OCI-LY3 (cell line): ENCODE measurements around the gene TPRG1.

Source experiments
- H2AFZ ChIP-seq: fragments of 200-600, 300-600 bp; shearing (Covaris generic); 2 replicates; pipeline ENCODE4 v1.6.0; 2014; ENCODE audit warnings: antibody characterized with exemption, low read depth, low read length
- H3K27ac ChIP-seq: fragments of 200-600, 300-600 bp; sonication (generic); 2 replicates; pipeline ENCODE4 v1.5.1; 2014; ENCODE audit warnings: mild to moderate bottlenecking, low read length, moderate library complexity, mixed read lengths
- H3K27me3 ChIP-seq: fragments of 200-600, 300-600 bp; sonication (generic); 2 replicates; pipeline ENCODE4 v1.6.1; 2014; ENCODE audit warnings: low read depth, low read length, mixed read lengths
- H3K36me3 ChIP-seq: fragments of 200-600, 300-600 bp; sonication (generic); replicated peaks from 2 replicates; pipeline ENCODE3; 2014; ENCODE audit warnings: low read depth, low read length, mixed read lengths
- H3K4me1 ChIP-seq: fragments of 300-600, 200-600 bp; sonication (generic); 2 replicates; pipeline ENCODE4 v1.6.1; 2014; ENCODE audit warnings: low read length, mixed read lengths
- H3K4me2 ChIP-seq: fragments of 200-600, 300-600 bp; sonication (generic); 2 replicates; pipeline ENCODE4 v1.6.1; 2014; ENCODE audit warnings: low read length, mixed read lengths
- H3K4me3 ChIP-seq: fragments of 300-600, 200-600 bp; sonication (generic); 2 replicates; pipeline ENCODE4 v1.5.1; 2014; ENCODE audit warnings: antibody characterized with exemption, mild to moderate bottlenecking, low read length, moderate library complexity
- H3K79me2 ChIP-seq: fragments of 300-600, 200-600 bp; shearing (Covaris generic); 2 replicates; pipeline ENCODE4 v1.6.1; 2014; ENCODE audit warnings: mild to moderate bottlenecking, low read length, mixed read lengths
- H3K9ac ChIP-seq: fragments of 300-600, 200-600 bp; shearing (Covaris generic); 2 replicates; pipeline ENCODE4 v1.6.0; 2014; ENCODE audit warnings: mild to moderate bottlenecking, low read length, moderate library complexity
- H3K9me3 ChIP-seq: fragments of 200-600, 300-600 bp; shearing (Covaris generic); 2 replicates; pipeline ENCODE4 v1.6.1; 2014; ENCODE audit warnings: low read length, mixed read lengths; ENCODE audit not compliant: insufficient read depth
- H4K20me1 ChIP-seq: fragments of 200-600, 300-600 bp; sonication (generic); 2 replicates; pipeline ENCODE4 v1.6.1; 2016; ENCODE audit warnings: low read length, mixed read lengths; ENCODE audit not compliant: insufficient read depth
- CTCF ChIP-seq: fragments of 200-600, 300-600 bp; sonication (generic); IDR thresholded peaks from 2 replicates; pipeline ENCODE4 v1.5.1; 2014; ENCODE audit warnings: antibody characterized with exemption, low read length, low read depth
- EZH2phosphoT487 ChIP-seq: fragments of 200-600 bp; shearing (Covaris generic); IDR thresholded peaks from 2 replicates; pipeline ENCODE4 v1.6.1; 2018; ENCODE audit warnings: antibody characterized with exemption, mixed run types, low read depth

Gene TPRG1

GRCh38 chr3:189169728-189170127 lies 2.0 kb upstream of the TPRG1 start:
- no peak overlapping the region for H3K4me2 ChIP-seq
- no peaks in the 10 kb centered on the region for H3K4me1 ChIP-seq
- no peaks in the 10 kb centered on the region for H3K36me3 ChIP-seq
- no peaks in the 10 kb centered on the region for H3K27me3 ChIP-seq
- H4K20me1 ChIP-seq = no peaks in the 10 kb centered on the region
- no peak overlapping the region for H3K4me3 ChIP-seq
- no peak overlapping the region for H2AFZ ChIP-seq
- H3K79me2 ChIP-seq = no peaks in the 10 kb centered on the region
- TF ChIP-seq CTCF = no peak
- no peak for TF ChIP-seq EZH2phosphoT487
- H3K9ac ChIP-seq = no peak overlapping the region
- H3K27ac ChIP-seq = no peak overlapping the region
- no peaks in the 10 kb centered on the region for H3K9me3 ChIP-seq

DNA sequence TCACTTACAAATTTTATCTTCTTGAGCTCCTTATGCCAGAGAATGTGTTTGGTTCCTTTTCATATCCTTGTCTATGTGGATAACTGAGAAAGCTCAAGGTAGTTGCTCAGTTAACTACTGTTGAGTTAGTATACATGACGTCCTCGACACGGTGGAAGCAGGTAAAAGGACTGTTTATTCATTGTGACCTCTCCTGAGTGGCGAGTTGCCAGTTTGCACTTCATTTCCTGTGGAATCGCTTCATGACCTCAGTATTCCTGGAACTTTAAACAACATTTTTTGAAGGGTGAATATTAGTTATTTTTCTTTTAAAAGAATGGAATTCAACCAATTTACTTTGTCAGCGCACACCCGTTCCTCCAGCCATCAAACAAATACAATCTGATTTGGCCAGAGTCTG lies 1.2 kb upstream of the TPRG1 start:
- no peak overlapping the region for H2AFZ ChIP-seq

DNA sequence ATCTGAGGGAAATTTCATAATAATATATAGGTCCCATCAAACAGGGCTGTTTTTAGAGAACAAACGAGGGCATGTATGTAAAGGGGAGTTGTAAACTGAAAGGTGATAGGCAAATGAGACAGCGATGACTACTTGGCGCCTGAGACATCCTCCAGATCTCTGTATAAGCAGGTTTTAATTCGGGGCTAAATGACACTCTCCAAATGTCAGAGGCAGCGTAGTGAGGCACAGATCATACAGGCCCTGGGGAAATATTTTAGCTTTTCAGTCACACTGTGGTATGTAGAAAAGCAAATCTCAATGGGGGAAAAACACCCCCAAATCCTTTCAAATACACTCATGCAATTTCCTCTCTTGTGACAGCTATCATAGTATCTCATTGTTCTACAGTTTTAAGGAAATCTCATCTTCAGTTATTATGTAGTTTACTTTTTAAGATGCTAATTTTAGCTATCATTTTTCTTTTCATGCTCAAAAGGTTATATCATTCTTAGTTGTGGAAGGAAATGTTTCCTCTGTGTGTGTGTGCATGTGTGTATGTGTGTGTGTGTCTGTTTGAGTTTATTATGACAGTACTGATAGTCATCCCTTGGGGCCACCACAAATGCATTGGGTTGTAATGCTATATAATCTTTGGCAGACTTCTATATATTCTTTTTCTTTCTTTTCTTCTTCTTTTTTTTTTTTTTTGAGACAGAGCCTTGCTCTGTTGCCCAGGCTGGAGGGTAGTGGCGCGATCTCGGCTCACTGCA lies 1.1 kb downstream of the TPRG1 start:
- Histone ChIP-seq H3K27ac (no peak overlapping the region), H3K4me2 (no peak overlapping the region), H3K9me3 (no peaks in the 10 kb centered on the region), H4K20me1 (no peaks in the 10 kb centered on the region), H3K36me3 (no peaks in the 10 kb centered on the region), H3K79me2 (no peaks in the 10 kb centered on the region), H3K9ac (no peak overlapping the region), H3K27me3 (no peaks in the 10 kb centered on the region), H3K4me1 (no peaks in the 10 kb centered on the region), H2AFZ (no peak overlapping the region), H3K4me3 (no peak overlapping the region)
- TF ChIP-seq CTCF (no peak), EZH2phosphoT487 (no peak)

More for the DNA sequence above, 1.2 kb upstream of the TPRG1 start:
- Histone ChIP-seq H3K4me2 (no peak overlapping the region), H3K9me3 (no peaks in the 10 kb centered on the region), H3K4me3 (no peak overlapping the region), H3K9ac (no peak overlapping the region), H3K27ac (no peak overlapping the region), H3K4me1 (no peaks in the 10 kb centered on the region), H4K20me1 (no peaks in the 10 kb centered on the region), H3K79me2 (no peaks in the 10 kb centered on the region), H3K27me3 (no peaks in the 10 kb centered on the region), H3K36me3 (no peaks in the 10 kb centered on the region)
- TF ChIP-seq CTCF (no peak), EZH2phosphoT487 (no peak)

- H3K4me3 ChIP-seq = no peak overlapping the region
- H3K36me3 ChIP-seq = no peaks in the 10 kb centered on the region
- H4K20me1 ChIP-seq = no peaks in the 10 kb centered on the region
- H3K9ac ChIP-seq = no peak overlapping the region
- H3K4me1 ChIP-seq = no peaks in the 10 kb centered on the region
- no peaks in the 10 kb centered on the region for H3K9me3 ChIP-seq
- no peak overlapping the region for H2AFZ ChIP-seq
- no peaks in the 10 kb centered on the region for H3K79me2 ChIP-seq
- H3K27ac ChIP-seq = no peak overlapping the region
- H3K4me2 ChIP-seq = no peak overlapping the region
- TF ChIP-seq CTCF (no peak), EZH2phosphoT487 (no peak)
- H3K27me3 ChIP-seq = no peaks in the 10 kb centered on the region
These were observed 12.8 kb downstream of the TPRG1 start for GRCh38 chr3:189184566-189184965.
